SK-N-SH (cell line): ENCODE data around the gene SPSB1. TPM values are rescaled to one million over a fixed set of nuclear protein-coding genes. Genes with fewer than 3 reads are reported as not detected.
A peak's percentile ranks its signal among the peaks of the same experiment; 100 is the strongest.

Experiments used
- CTCF ChIA-PET: fragments of 300-600, 350-600 bp; formaldehyde crosslinking; extraction: SDS; loops from one replicate; lab custom pipeline; 2021; lab: Yijun Ruan, JAX
- POLR2A ChIA-PET: fragments of 350-600 bp; sonication (Branson Sonifier 250); formaldehyde crosslinking; extraction: SDS; loops from one replicate; lab custom pipeline; 2020; ENCODE audit warnings: antibody characterized with exemption, inconsistent platforms; lab: Yijun Ruan, JAX
- DNase-seq: peaks from one replicate; pipeline ENCODE4 v3.0.0; 2012
- H2AFZ ChIP-seq: fragments of 200-600 bp; sonication (generic); 2 replicates; pipeline ENCODE4 v1.8.1; 2016; ENCODE audit warnings: antibody characterized with exemption, mild to moderate bottlenecking, low read depth
- H3F3A ChIP-seq: fragments of 200-600 bp; sonication (generic); replicated peaks from 2 replicates; pipeline ENCODE3; 2016; ENCODE audit warnings: antibody characterized with exemption, mild to moderate bottlenecking; ENCODE audit not compliant: insufficient read depth
- H3K27ac ChIP-seq, 2 experiments: fragments of 200-500 bp in 1 of 2; fragments of 200-600 bp in 1 of 2; sonication (Bioruptor generic) in 1 of 2; sonication (generic), shearing (Covaris generic) in 1 of 2; 2 replicates each; pipeline versions ENCODE4 v1.5.1 to v1.6.1; 2014 to 2016; ENCODE audit warnings: low read depth in 2 of 2, inconsistent platforms in 1 of 2, low read length in 1 of 2, mild to moderate bottlenecking in 1 of 2, mixed read lengths in 1 of 2
- H3K27me3 ChIP-seq: fragments of 200-600 bp; sonication (generic), shearing (Covaris generic); 2 replicates; pipeline ENCODE4 v1.6.1; 2016; ENCODE audit warnings: mixed run types; ENCODE audit not compliant: insufficient read depth
- H3K36me3 ChIP-seq, 2 experiments: fragments of 200-500 bp in 1 of 2; fragments of 200-600 bp in 1 of 2; sonication (Bioruptor generic) in 1 of 2; sonication (generic) in 1 of 2; replicated peaks in 1 of 2; 2 replicates each; pipeline versions ENCODE3 to v1.5.1; 2014 to 2016; ENCODE audit warnings: low read length in 1 of 2, mild to moderate bottlenecking in 1 of 2; ENCODE audit not compliant: insufficient read depth in 2 of 2, control insufficient read depth in 1 of 2
- H3K4me1 ChIP-seq, 2 experiments: fragments of 200-500 bp in 1 of 2; fragments of 200-600 bp in 1 of 2; sonication (Bioruptor generic) in 1 of 2; sonication (generic), shearing (Covaris generic) in 1 of 2; 2 replicates each; pipeline versions ENCODE4 v1.5.1 to v1.6.1; 2014 to 2016; ENCODE audit warnings: low read depth in 1 of 2, low read length in 1 of 2, mixed run types in 1 of 2; ENCODE audit not compliant: insufficient read depth in 2 of 2, control insufficient read depth in 1 of 2
- H3K4me2 ChIP-seq: fragments of 200-600 bp; sonication (generic), shearing (Covaris generic); 2 replicates; pipeline ENCODE4 v1.6.1; 2017; ENCODE audit warnings: mixed run types
- H3K4me3 ChIP-seq, 2 experiments: fragments of 200-500 bp in 1 of 2; fragments of 200-600 bp in 1 of 2; sonication (Bioruptor generic) in 1 of 2; sonication (generic), shearing (Covaris generic) in 1 of 2; 2 replicates each; pipeline versions ENCODE4 v1.5.1 to v1.8.1; 2014 to 2016; ENCODE audit warnings: low read depth in 2 of 2, inconsistent platforms in 1 of 2, low read length in 1 of 2, mild to moderate bottlenecking in 1 of 2, mixed read lengths in 1 of 2, moderate library complexity in 1 of 2
- H3K79me2 ChIP-seq: fragments of 200-600 bp; sonication (generic); 2 replicates; pipeline ENCODE4 v1.8.1; 2017; ENCODE audit warnings: mild to moderate bottlenecking; ENCODE audit not compliant: insufficient read depth
- H3K9ac ChIP-seq: fragments of 200-600 bp; sonication (generic); 2 replicates; pipeline ENCODE4 v1.6.1; 2017; ENCODE audit warnings: mixed run types
- H3K9me2 ChIP-seq: fragments of 200-600 bp; sonication (generic); 2 replicates; pipeline ENCODE4 v1.6.1; 2017; ENCODE audit warnings: mixed run types
- H3K9me3 ChIP-seq: fragments of 200-600 bp; sonication (generic); 2 replicates; pipeline ENCODE4 v1.6.1; 2017; ENCODE audit warnings: mixed run types, mild to moderate bottlenecking, moderate library complexity
- H4K20me1 ChIP-seq: fragments of 200-600 bp; sonication (generic); 2 replicates; pipeline ENCODE4 v1.6.1; 2017; ENCODE audit warnings: mild to moderate bottlenecking, mixed run types; ENCODE audit not compliant: insufficient read depth
- CHD2 ChIP-seq: fragments of 150-350 bp; IDR thresholded peaks from 2 replicates; pipeline ENCODE4 v1.6.1; 2018; ENCODE audit warnings: low read length; ENCODE audit not compliant: partially characterized antibody
- CTCF ChIP-seq: fragments of 200-600 bp; sonication (generic); IDR thresholded peaks from 2 replicates; pipeline ENCODE4 v1.6.1; 2017; ENCODE audit warnings: antibody characterized with exemption, mild to moderate bottlenecking, moderate library complexity
- ELF1 ChIP-seq: IDR thresholded peaks from 2 replicates; pipeline ENCODE4 v1.4.0; 2012
- FOXM1 ChIP-seq: IDR thresholded peaks from 2 replicates; pipeline ENCODE4 v1.4.0; 2012; ENCODE audit warnings: low read depth, mild to moderate bottlenecking
- GABPA ChIP-seq: IDR thresholded peaks from 2 replicates; pipeline ENCODE4 v1.4.0; 2012; ENCODE audit warnings: low read depth, mild to moderate bottlenecking
- GATA2 ChIP-seq: sonication (generic); formaldehyde crosslinking; IDR thresholded peaks from 2 replicates; pipeline ENCODE4 v1.5.0; 2020; ENCODE audit warnings: mild to moderate bottlenecking, missing genetic modification reagents
- JUND ChIP-seq: IDR thresholded peaks from 2 replicates; pipeline ENCODE4 v1.4.0; 2012
- MEF2A ChIP-seq: IDR thresholded peaks from 2 replicates; pipeline ENCODE4 v1.4.0; 2012; ENCODE audit warnings: low read depth, borderline replicate concordance
- NRF1 ChIP-seq: IDR thresholded peaks from 2 replicates; pipeline ENCODE4 v1.6.1; 2012; ENCODE audit warnings: low read depth, mild to moderate bottlenecking, low read length
- RCOR1 ChIP-seq: fragments of 150-350 bp; IDR thresholded peaks from 2 replicates; pipeline ENCODE4 v1.6.1; 2017; ENCODE audit warnings: antibody characterized with exemption, low read length
- REST ChIP-seq: IDR thresholded peaks from 2 replicates; pipeline ENCODE4 v1.6.1; 2012; ENCODE audit warnings: mild to moderate bottlenecking, low read depth, low read length, moderate library complexity
- SIN3A ChIP-seq: IDR thresholded peaks from 2 replicates; pipeline ENCODE4 v1.6.1; 2012; ENCODE audit warnings: low read depth, mild to moderate bottlenecking, low read length, moderate library complexity, borderline replicate concordance
- TAF1 ChIP-seq: IDR thresholded peaks from 2 replicates; pipeline ENCODE4 v1.6.1; 2012; ENCODE audit warnings: low read depth, mild to moderate bottlenecking, low read length, moderate library complexity, borderline replicate concordance
- TEAD4 ChIP-seq: IDR thresholded peaks from 2 replicates; pipeline ENCODE4 v1.4.0; 2012; ENCODE audit warnings: mild to moderate bottlenecking, borderline replicate concordance; ENCODE audit not compliant: insufficient read depth
- USF2 ChIP-seq: fragments of 150-350 bp; IDR thresholded peaks from 2 replicates; pipeline ENCODE4 v1.6.1; 2017; ENCODE audit warnings: antibody characterized with exemption, low read length, low read depth, borderline replicate concordance
- WGBS: methylation state at CpG from one replicate; pipeline ENCODE4 v1.1.6; 2017; ENCODE audit warnings: low lambda C conversion rate; 5-methylcytosine and 5-hydroxymethylcytosine counted together
- polyA plus RNA-seq, 3 experiments: library from polyadenylated mRNA; depleted of rRNA; stranded (reverse); fragments of >200 nt; gene quantifications; 2 replicates each; pipeline ENCODE4 v1.2.3, GENCODE V29; 2012

SPSB1 gene
- polyA plus RNA-seq, 1 of the 3 experiments (the other 2 are of a cell fraction), result 9.2 TPM

- Histone ChIP-seq H3K9me3 (no peaks in the 10 kb centered on the region), H3K27ac (no peak overlapping the region), H3K4me2 (no peak overlapping the region), H3K27me3 (no peaks in the 10 kb centered on the region), H2AFZ (no peak overlapping the region), H3F3A (peaks cover 5% of the 10 kb centered on the region), H3K9ac (no peak overlapping the region), H4K20me1 (no peaks in the 10 kb centered on the region), H3K9me2 (no peaks in the 10 kb centered on the region), H3K36me3 (no peaks in the 10 kb centered on the region), H3K4me1 (no peaks in the 10 kb centered on the region), H3K79me2 (no peaks in the 10 kb centered on the region), H3K4me3 (no peak overlapping the region)
- TF ChIP-seq TAF1 (no peak), JUND (no peak), SIN3A (no peak), USF2 (no peak), TEAD4 (no peak), NRF1 (no peak), CHD2 (no peak), MEF2A (no peak), FOXM1 (no peak), GABPA (no peak), GATA2 (CRISPR knock-in tag) (no peak), ELF1 (no peak)
- WGBS, result 80% methylated on average over 7 of the region's 7 CpGs
- POLR2A ChIA-PET, result interaction anchor here (0.7 kb wide), 1 partner anchor 682 kb away, joined by 3 read pairs; no protein-coding TSS in a partner anchor
- no peak for DNase-seq
- CTCF ChIA-PET, result no interaction called here
These were observed 113.4 kb downstream of the SPSB1 start for GRCh38 chr1:9406111-9406510.

- TF ChIP-seq REST (no peak), RCOR1 (no peak), MEF2A (no peak), GABPA (no peak), CTCF (no peak), TEAD4 (no peak)
- ChIA-PET CTCF (no interaction called here), POLR2A (no interaction called here)
- peaks cover 22% of the 10 kb centered on the region for H3F3A ChIP-seq
- DNase-seq, result peak; percentile 43
- no peaks in the 10 kb centered on the region for H3K36me3 ChIP-seq
- H4K20me1 ChIP-seq, result no peaks in the 10 kb centered on the region
- H3K4me2 ChIP-seq, result no peak overlapping the region
- H3K79me2 ChIP-seq, result no peaks in the 10 kb centered on the region
- H3K27ac ChIP-seq, result no peak overlapping the region
- H3K4me1 ChIP-seq, result peaks cover 0 to 6% of the 10 kb centered on the region in 2 experiments; a peak in 3 of 4 replicates
- no peak overlapping the region for H3K4me3 ChIP-seq
- WGBS, result 92% methylated on average over 6 of the region's 7 CpGs
- H3K9me2 ChIP-seq, result no peaks in the 10 kb centered on the region
- H2AFZ ChIP-seq, result no peak overlapping the region
- no peak overlapping the region for H3K9ac ChIP-seq
- H3K27me3 ChIP-seq, result no peaks in the 10 kb centered on the region
- H3K9me3 ChIP-seq, result no peaks in the 10 kb centered on the region
These were observed 118.1 kb downstream of the SPSB1 start for GRCh38 chr1:9410737-9411297.
